H1 (cell line): ENCODE measurements around the gene KIF25. TPM values are rescaled to one million over a fixed set of nuclear protein-coding genes. Genes with fewer than 3 reads are reported as not detected.

Experiments
- CTCF ChIA-PET: fragments of 300-600 bp; sonication (Branson Sonifier 250); formaldehyde crosslinking; loops from one replicate; lab custom pipeline; 2021; ENCODE audit not compliant: partially characterized antibody; lab: Charles Lee
- POLR2A ChIA-PET: fragments of 300-600 bp; sonication (Branson Sonifier 250); formaldehyde crosslinking; loops from one replicate; lab custom pipeline; 2021; ENCODE audit warnings: inconsistent platforms; ENCODE audit not compliant: partially characterized antibody; lab: Charles Lee
- DNase-seq, 2 experiments: peaks; one replicate each; pipeline versions ENCODE4 v3.0.0 to v3.0.0-alpha.2; 2010 to 2022; ENCODE audit warnings: low spot score in 2 of 2, low read depth in 1 of 2, mixed read lengths in 1 of 2
- FAIRE-seq: peaks from 2 replicates; lab custom pipeline; 2011; peaks lifted over from hg19 to GRCh38; lab: Jason Lieb, UNC
- H2AFZ ChIP-seq: 2 replicates; pipeline ENCODE4 v1.8.1; 2012; ENCODE audit warnings: low read length, inconsistent platforms
- H2AK5ac ChIP-seq: 2 replicates; pipeline ENCODE4 v1.6.1; 2013; ENCODE audit warnings: low read depth, low read length
- H2BK120ac ChIP-seq: replicated peaks from 2 replicates; pipeline ENCODE3; 2013; ENCODE audit warnings: low read depth, low read length, inconsistent platforms
- H2BK12ac ChIP-seq: 2 replicates; pipeline ENCODE4 v1.6.1; 2013; ENCODE audit warnings: low read depth, low read length
- H2BK15ac ChIP-seq: 2 replicates; pipeline ENCODE4 v1.6.1; 2013; ENCODE audit warnings: low read length
- H2BK20ac ChIP-seq: 2 replicates; pipeline ENCODE4 v1.6.1; 2013; ENCODE audit warnings: low read length
- H2BK5ac ChIP-seq: 2 replicates; pipeline ENCODE4 v1.6.1; 2013; ENCODE audit warnings: low read depth, low read length
- H3K14ac ChIP-seq: 2 replicates; pipeline ENCODE4 v1.6.1; 2013; ENCODE audit warnings: inconsistent platforms; ENCODE audit not compliant: insufficient read length
- H3K18ac ChIP-seq: 2 replicates; pipeline ENCODE4 v1.6.1; 2013; ENCODE audit warnings: low read length; ENCODE audit errors: extremely low read depth
- H3K23ac ChIP-seq: 2 replicates; pipeline ENCODE4 v1.6.1; 2013; ENCODE audit warnings: inconsistent platforms; ENCODE audit not compliant: insufficient read length
- H3K23me2 ChIP-seq: 2 replicates; pipeline ENCODE4 v1.6.1; 2013; ENCODE audit warnings: low read depth, low read length
- H3K27ac ChIP-seq: 2 replicates; pipeline ENCODE4 v1.6.1; 2011; ENCODE audit warnings: low read depth, low read length, inconsistent platforms
- H3K27me3 ChIP-seq, 4 experiments: replicated peaks in 1 of 4; 1 replicate in 1 of 4; 2 replicates in 3 of 4; pipeline versions ENCODE4 v1.6.1 to v1.8.1; 2011 to 2013; ENCODE audit warnings: low read length in 3 of 4, mild to moderate bottlenecking in 3 of 4, inconsistent platforms in 2 of 4, mixed read lengths in 2 of 4, moderate library complexity in 1 of 4; ENCODE audit not compliant: control insufficient read depth in 3 of 4, insufficient read depth in 3 of 4; ENCODE audit errors: extremely low read depth in 1 of 4
- H3K36me3 ChIP-seq, 4 experiments: 2 replicates each; pipeline versions ENCODE4 v1.6.1 to v1.8.1; 2011 to 2013; ENCODE audit warnings: mild to moderate bottlenecking in 4 of 4, low read length in 3 of 4, moderate library complexity in 2 of 4, control low read depth in 1 of 4, inconsistent platforms in 1 of 4; ENCODE audit not compliant: insufficient read depth in 4 of 4, control insufficient read depth in 2 of 4
- H3K4ac ChIP-seq: replicated peaks from 2 replicates; pipeline ENCODE3; 2013; ENCODE audit warnings: low read length, low read depth, mixed read lengths, inconsistent platforms; ENCODE audit not compliant: insufficient read length
- H3K4me1 ChIP-seq, 4 experiments: replicated peaks in 1 of 4; 1 replicate in 1 of 4; 2 replicates in 3 of 4; pipeline versions ENCODE4 v1.6.1 to v1.8.1; 2011 to 2013; ENCODE audit warnings: low read length in 3 of 4, inconsistent platforms in 2 of 4, mixed read lengths in 1 of 4; ENCODE audit not compliant: insufficient read depth in 4 of 4, control insufficient read depth in 3 of 4
- H3K4me2 ChIP-seq, 2 experiments: 2 replicates each; pipeline versions ENCODE4 v1.6.1 to v1.8.1; 2011 to 2013; ENCODE audit warnings: low read depth in 2 of 2, low read length in 2 of 2, control low read depth in 1 of 2, inconsistent platforms in 1 of 2, mild to moderate bottlenecking in 1 of 2; ENCODE audit not compliant: insufficient read depth in 1 of 2
- H3K4me3 ChIP-seq, 4 experiments: fragments of 200-600, 300-600 bp in 1 of 4; sonication (generic), shearing (Covaris generic), sonication (Bioruptor Twin) in 1 of 4; 2 replicates each; pipeline versions ENCODE4 v1.5.1 to v1.8.1; 2011 to 2016; ENCODE audit warnings: low read length in 4 of 4, low read depth in 3 of 4, control low read depth in 2 of 4, inconsistent platforms in 2 of 4, mild to moderate bottlenecking in 2 of 4, mixed read lengths in 1 of 4, moderate library complexity in 1 of 4; ENCODE audit not compliant: insufficient read depth in 2 of 4; ENCODE audit errors: extremely low read depth in 1 of 4
- H3K56ac ChIP-seq: replicated peaks from 2 replicates; pipeline ENCODE3; 2013; ENCODE audit warnings: low read depth, mild to moderate bottlenecking, mixed read lengths, low read length, inconsistent platforms; ENCODE audit not compliant: insufficient read length
- H3K79me1 ChIP-seq: 2 replicates; pipeline ENCODE4 v1.6.1; 2013; ENCODE audit warnings: low read depth, low read length, control low read depth
- H3K79me2 ChIP-seq, 2 experiments: 2 replicates each; pipeline versions ENCODE4 v1.6.1 to v1.8.1; 2012 to 2013; ENCODE audit warnings: low read length in 2 of 2, mild to moderate bottlenecking in 2 of 2, inconsistent platforms in 1 of 2; ENCODE audit not compliant: insufficient read depth in 2 of 2, control insufficient read depth in 1 of 2
- H3K9ac ChIP-seq, 4 experiments: replicated peaks in 1 of 4; 1 replicate in 1 of 4; 2 replicates in 3 of 4; pipeline versions ENCODE4 v1.6.1 to v1.8.1; 2011 to 2013; ENCODE audit warnings: low read depth in 3 of 4, low read length in 3 of 4, control low read depth in 2 of 4, mild to moderate bottlenecking in 2 of 4, moderate library complexity in 2 of 4, inconsistent platforms in 1 of 4; ENCODE audit errors: extremely low read depth in 1 of 4
- H3K9me3 ChIP-seq, 2 experiments: 2 replicates each; pipeline versions ENCODE4 v1.6.1 to v1.8.1; 2012 to 2013; ENCODE audit warnings: mild to moderate bottlenecking in 2 of 2, moderate library complexity in 2 of 2, control low read depth in 1 of 2, inconsistent platforms in 1 of 2, low read depth in 1 of 2, low read length in 1 of 2, mixed read lengths in 1 of 2; ENCODE audit not compliant: insufficient read depth in 2 of 2
- H4K20me1 ChIP-seq, 2 experiments: replicated peaks in 1 of 2; 2 replicates each; pipeline versions ENCODE3 to v1.8.1; 2011 to 2013; ENCODE audit warnings: inconsistent platforms in 2 of 2, low read length in 2 of 2, mild to moderate bottlenecking in 1 of 2; ENCODE audit not compliant: insufficient read depth in 2 of 2, control insufficient read depth in 1 of 2
- H4K5ac ChIP-seq: 2 replicates; pipeline ENCODE4 v1.6.1; 2013; ENCODE audit warnings: low read length, low read depth, mixed read lengths, inconsistent platforms; ENCODE audit not compliant: insufficient read length
- H4K8ac ChIP-seq: 2 replicates; pipeline ENCODE4 v1.8.0; 2013; ENCODE audit warnings: mild to moderate bottlenecking, moderate library complexity, low read length, inconsistent platforms; ENCODE audit not compliant: insufficient read depth; ENCODE audit errors: extremely low read depth
- H4K91ac ChIP-seq: replicated peaks from 2 replicates; pipeline ENCODE3; 2013; ENCODE audit warnings: low read length, mixed read lengths, inconsistent platforms; ENCODE audit not compliant: insufficient read length
- ASH2L ChIP-seq: fragments of 200-600, 300-600 bp; sonication (generic); IDR thresholded peaks from one replicate; pipeline ENCODE4 v1.7.1; 2017; ENCODE audit warnings: low read length
- CHD1 ChIP-seq: IDR thresholded peaks from 2 replicates; pipeline ENCODE4 v1.6.1; 2012; ENCODE audit warnings: low read depth, low read length, improper control_type of control experiment
- GTF2F1 ChIP-seq: IDR thresholded peaks from 2 replicates; pipeline ENCODE4 v1.6.1; 2012; ENCODE audit warnings: low read depth, low read length, improper control_type of control experiment, borderline replicate concordance
- HDAC6 ChIP-seq: IDR thresholded peaks from one replicate; pipeline ENCODE4 v1.7.1; 2012; ENCODE audit warnings: low read depth, mild to moderate bottlenecking, inconsistent platforms, low read length, moderate library complexity
- KDM1A ChIP-seq: fragments of 200-600, 300-600 bp; sonication (generic); IDR thresholded peaks from 2 replicates; pipeline ENCODE4 v1.7.1; 2016; ENCODE audit warnings: mild to moderate bottlenecking, low read length, borderline replicate concordance
- NRF1 ChIP-seq: IDR thresholded peaks from 2 replicates; pipeline ENCODE4 v1.6.1; 2011; ENCODE audit warnings: mild to moderate bottlenecking, low read depth, low read length, improper control_type of control experiment
- RAD21 ChIP-seq, 2 experiments: IDR thresholded peaks in 1 of 2; conservative IDR thresholded peaks in 1 of 2; 2 replicates each; pipeline ENCODE4 v1.6.1; 2011; ENCODE audit warnings: low read depth in 2 of 2, low read length in 2 of 2, improper control_type of control experiment in 1 of 2, inconsistent platforms in 1 of 2, mild to moderate bottlenecking in 1 of 2, moderate library complexity in 1 of 2
- RBBP5 ChIP-seq: IDR thresholded peaks from 2 replicates; pipeline ENCODE4 v1.7.1; 2012; ENCODE audit warnings: low read depth, mild to moderate bottlenecking, inconsistent platforms, low read length, moderate library complexity, borderline replicate concordance
- SP4 ChIP-seq: IDR thresholded peaks from 2 replicates; pipeline ENCODE4 v1.6.1; 2012; ENCODE audit warnings: low read length, inconsistent platforms
- WGBS, 2 experiments: shearing (Covaris generic) in 1 of 2; methylation state at CpG; one replicate each; pipeline versions ENCODE4 v1.1.6 to v1.1.7; 2013 to 2015; ENCODE audit warnings: low lambda C conversion rate in 2 of 2, mixed read lengths in 2 of 2, inconsistent platforms in 1 of 2, low coverage in 1 of 2, missing lambda C conversion rate in 1 of 2; ENCODE audit not compliant: insufficient replicate concordance in 2 of 2, insufficient coverage in 1 of 2, insufficient read length in 1 of 2; ENCODE audit errors: extremely low coverage in 1 of 2, missing lambda C conversion rate in 1 of 2; 5-methylcytosine and 5-hydroxymethylcytosine counted together
- polyA plus RNA-seq, 7 experiments: library from polyadenylated mRNA; depleted of rRNA in 3 of 7; stranded (reverse) in 5 of 7; unstranded in 2 of 7; fragments of >200 nt in 5 of 7; fragments of 200-250 nt in 2 of 7; gene quantifications; 1 replicate in 5 of 7; 2 replicates in 1 of 7; 4 replicates in 1 of 7; pipeline versions ENCODE4 v1.2.1 to v1.2.3, GENCODE V29; 2011 to 2013; ENCODE audit warnings: missing spikeins in 2 of 7, mixed read lengths in 2 of 7
- total RNA-seq: library from RNA; stranded (reverse); fragmentation: NEBNext Ultra II Directional; extraction: Animal tissue kit (Norgen Biotek cat#: 25700); gene quantifications from 2 replicates; pipeline ENCODE4 v1.2.1, GENCODE V29; 2021

KIF25 gene
- total and polyA plus RNA-seq, 2 of the 8 experiments (the other 6 are each of a cell fraction or from before 2014, with no cell fraction given), result 1.5 to 2.0 TPM

DNA sequence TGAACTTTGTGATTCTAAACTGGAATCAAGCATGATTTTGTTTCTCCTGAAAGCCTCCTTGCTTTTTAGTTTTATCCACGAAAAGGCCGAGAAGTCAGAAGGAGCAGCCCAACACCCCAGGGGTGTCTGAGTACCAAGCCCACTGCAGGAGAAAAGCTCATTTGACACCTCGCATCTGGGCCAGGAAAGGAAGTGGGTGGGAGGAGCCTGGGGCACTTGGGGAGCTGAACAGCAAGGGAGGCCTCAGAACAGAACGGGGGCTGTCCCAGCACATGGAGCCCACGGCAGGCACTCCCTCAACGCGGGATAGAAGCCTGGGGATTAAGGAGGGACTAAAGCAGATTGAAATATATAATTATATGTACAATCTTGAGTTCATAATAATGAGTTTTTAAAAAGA, 6.6 kb downstream of the KIF25 start:
- Histone ChIP-seq H3K23ac (no peak overlapping the region), H3K79me1 (no peaks in the 10 kb centered on the region), H3K14ac (no peak overlapping the region), H4K20me1 (no peaks in the 10 kb centered on the region), H4K91ac (no peak overlapping the region), H4K5ac (no peak overlapping the region), H3K4me3 (no peak overlapping the region), H2BK12ac (no peak overlapping the region), H2BK5ac (no peak overlapping the region), H3K56ac (no peak overlapping the region), H3K4me2 (no peak overlapping the region), H2AFZ (no peak overlapping the region), H3K4ac (no peak overlapping the region), H3K27ac (no peak overlapping the region), H3K18ac (no peak overlapping the region), H3K9ac (no peak overlapping the region), H2BK15ac (no peak overlapping the region), H2BK120ac (no peak overlapping the region), H3K79me2 (no peaks in the 10 kb centered on the region), H3K23me2 (no peaks in the 10 kb centered on the region), H2BK20ac (no peak overlapping the region), H3K36me3 (no peaks in the 10 kb centered on the region), H4K8ac (no peak overlapping the region), H3K4me1 (no peaks in the 10 kb centered on the region), H2AK5ac (no peak overlapping the region), H3K27me3 (no peaks in the 10 kb centered on the region), H3K9me3 (no peaks in the 10 kb centered on the region; a peak in 1 of 4 replicates)
- TF ChIP-seq CHD1, result no peak
- TF ChIP-seq RAD21 (IDR thresholded peaks at IDR 0.05 in 1 of 2, conservative IDR thresholded peaks at IDR 0.05 in 1 of 2; ENCODE audit: low read depth in 2 of 2, low read length in 2 of 2), result no peak
- TF ChIP-seq NRF1, result no peak
- TF ChIP-seq GTF2F1, result no peak
- TF ChIP-seq RBBP5, result no peak
- TF ChIP-seq ASH2L, result no peak
- TF ChIP-seq HDAC6, result no peak
- TF ChIP-seq KDM1A, result no peak
- TF ChIP-seq SP4, result no peak
- FAIRE-seq (no peak), DNase-seq (peak in 1 of 2 experiments; percentile 32)
- WGBS, 2 experiments, result 89% methylated on average over 7 of the region's 7 CpGs; no CpG with 5 or more reads in 1 of the 2 experiments
- POLR2A ChIA-PET, result interaction anchor here (1.2 to 1.8 kb wide), 2 partner anchors 9 kb away, joined by 3 to 6 read pairs; no protein-coding TSS in a partner anchor
- CTCF ChIA-PET, result interaction anchor here (1.1 kb wide), 1 partner anchor 56 kb away, joined by 3 read pairs; no protein-coding TSS in a partner anchor
